Measurements from ENCODE around the gene NDUFB7.
"Not testable (repeated sequence)": the region's sequence is repeated elsewhere in the genome, so short reads cannot be mapped to it uniquely, and the experiment has no call there.

The NDUFB7 gene

DNA sequence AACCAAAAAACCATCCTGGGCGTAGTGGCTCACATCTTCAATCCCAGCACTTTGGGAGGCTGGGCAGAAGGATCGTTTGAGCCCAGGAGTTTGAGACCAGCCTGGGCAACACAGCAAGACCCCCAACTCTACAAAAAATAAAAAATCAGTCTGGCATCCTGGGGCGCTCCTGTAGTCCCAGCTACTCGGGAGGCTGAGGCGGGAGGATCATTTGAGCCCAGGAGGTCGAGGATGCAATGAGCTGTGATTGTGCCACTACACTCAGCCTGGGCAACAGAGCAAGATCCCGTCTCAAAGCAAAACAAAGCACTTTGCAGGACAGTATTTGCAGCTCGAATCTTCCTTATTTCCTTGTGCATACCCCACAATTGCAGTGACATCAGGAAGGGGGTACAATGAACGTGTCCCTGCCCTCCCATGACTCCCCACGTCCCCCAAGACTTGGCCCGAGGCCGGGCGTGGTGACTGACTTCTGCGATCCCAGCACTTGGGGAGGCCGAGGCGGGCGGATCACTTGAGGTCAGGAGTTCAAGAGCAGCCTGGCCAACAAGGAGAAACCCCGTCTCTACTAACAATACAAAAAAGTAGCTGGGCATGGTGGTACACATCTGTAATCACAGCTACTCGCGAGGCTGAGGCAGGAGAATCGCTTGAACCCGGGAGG is 870 bp downstream of the NDUFB7 start:
- no peak for DNase-seq

DNA sequence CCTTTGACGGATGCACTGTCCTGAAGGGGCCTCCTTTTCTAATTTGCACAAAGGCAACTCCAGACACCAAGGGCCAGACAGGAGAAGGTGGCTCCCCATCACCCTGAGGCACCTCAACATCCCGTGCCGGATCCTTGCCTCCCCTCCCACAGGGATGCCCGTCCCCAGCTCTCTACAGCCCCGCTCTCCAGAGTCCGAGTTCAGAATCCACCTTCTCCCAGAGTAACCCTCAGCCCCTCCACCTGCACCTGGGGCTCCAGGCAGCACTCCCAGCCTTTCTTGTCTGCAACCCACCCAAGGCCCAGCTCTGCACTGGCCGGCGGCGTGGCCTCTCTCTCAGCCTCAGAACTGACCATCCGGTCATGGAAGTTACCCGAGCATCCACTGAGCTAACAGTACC is 4.8 kb downstream of the NDUFB7 start:
- no peak for DNase-seq

- DNase-seq: no peak
Measured at GRCh38 chr19:14566712-14567077, 5.2 kb downstream of the NDUFB7 start.

DNA sequence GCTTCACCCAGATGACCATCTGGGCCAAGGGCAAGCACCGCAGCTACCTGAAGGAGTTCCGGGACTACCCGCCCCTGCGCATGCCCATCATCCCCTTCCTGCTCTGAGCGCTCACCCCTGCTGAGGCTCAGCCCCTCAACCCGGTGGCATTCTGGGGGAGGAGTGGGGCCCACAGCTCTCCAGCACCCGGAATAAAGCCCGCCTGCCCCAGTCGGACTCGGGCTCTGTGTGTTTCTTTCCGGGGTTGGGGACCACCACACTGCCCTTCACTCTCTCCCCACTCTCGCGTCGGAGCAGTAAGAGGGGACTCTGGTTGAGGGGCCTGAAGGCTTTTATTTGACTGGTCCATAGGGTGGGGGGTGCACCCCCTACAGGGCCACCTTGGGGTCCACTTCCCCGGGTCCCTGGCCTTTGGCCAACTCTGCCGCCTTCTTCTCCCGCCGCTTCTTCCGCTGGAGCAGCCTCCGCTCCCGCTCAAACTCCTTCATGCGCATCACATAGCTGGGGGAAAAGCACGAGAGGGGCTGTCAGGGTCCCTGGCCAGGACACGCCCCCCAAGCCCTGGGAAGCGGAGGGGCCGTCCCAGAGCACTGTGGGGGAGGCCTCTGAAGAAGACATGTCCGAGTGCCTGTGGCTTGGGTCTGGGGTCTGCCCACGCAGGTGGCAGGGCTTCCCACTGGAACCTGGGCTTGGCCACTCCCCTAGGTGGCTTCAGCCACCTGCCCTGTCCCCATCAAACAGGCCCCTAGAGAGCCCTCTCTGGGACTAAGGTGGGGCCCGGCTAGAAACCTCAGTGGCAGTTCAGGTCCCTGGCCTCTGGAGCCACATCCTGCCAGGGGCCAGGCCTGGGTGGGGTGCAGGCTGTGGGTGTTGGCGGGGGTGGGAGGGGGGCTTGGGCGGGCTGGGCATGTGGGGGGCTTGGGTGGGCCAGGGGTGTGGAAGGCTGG is 5.8 kb downstream of the NDUFB7 start:
- no peak for DNase-seq

DNA sequence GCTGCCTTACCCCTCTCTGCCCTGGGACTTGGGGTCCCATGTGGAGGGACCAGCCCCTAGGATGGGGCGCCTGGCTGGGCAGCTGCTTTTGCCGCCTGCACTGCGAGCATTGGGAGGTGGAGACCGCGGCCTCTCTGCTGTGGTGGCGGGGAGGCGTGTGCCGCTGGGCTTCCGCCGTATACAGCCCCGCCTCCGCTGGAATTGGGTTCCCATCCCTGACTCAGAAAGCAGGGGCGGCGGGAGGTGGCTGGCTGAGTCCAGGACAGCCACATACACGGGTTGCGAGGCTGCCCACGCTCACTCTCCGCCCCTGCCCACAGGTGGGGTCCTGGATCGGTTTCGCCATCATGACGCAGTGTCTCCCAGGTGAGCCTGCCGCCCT is 6.6 kb downstream of the NDUFB7 start:
- no peak for DNase-seq

DNA sequence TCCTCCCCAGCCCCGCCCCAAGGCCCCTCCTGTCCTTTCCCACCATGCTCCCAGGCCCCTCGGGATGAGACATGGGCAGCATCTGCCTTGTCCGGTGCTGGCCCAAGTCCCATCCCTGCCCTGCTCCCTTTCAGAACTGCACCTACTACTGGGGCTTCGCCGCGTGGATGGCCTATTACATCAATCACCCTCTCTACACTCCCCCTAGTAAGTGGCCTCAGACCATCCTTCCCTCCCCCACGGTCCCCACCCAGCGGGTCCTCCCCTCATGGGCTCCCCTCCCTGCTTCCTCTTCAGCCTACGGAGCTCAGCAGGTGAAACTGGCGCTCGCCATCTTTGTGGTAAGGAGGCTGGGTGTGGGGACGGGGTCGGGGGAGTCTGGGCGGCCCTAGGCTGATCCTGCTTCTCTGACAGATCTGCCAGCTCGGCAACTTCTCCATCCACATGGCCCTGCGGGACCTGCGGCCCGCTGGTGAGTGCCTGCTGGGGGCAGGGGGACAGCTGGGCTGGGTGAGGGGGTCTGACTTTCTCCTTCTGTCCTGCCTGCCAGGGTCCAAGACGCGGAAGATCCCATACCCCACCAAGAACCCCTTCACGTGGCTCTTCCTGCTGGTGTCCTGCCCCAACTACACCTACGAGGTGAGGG is 7.1 kb downstream of the NDUFB7 start:
- DNase-seq: not testable (repeated sequence)

GRCh38 chr19:14563989-14564651 is 7.7 kb downstream of the NDUFB7 start:
- peak; percentile 28 for DNase-seq

- DNase-seq: no peak
Measured at GRCh38 chr19:14563590-14563926, 8.3 kb downstream of the NDUFB7 start.

GRCh38 chr19:14562660-14563589 is 8.9 kb downstream of the NDUFB7 start:
- no peak for DNase-seq

DNA sequence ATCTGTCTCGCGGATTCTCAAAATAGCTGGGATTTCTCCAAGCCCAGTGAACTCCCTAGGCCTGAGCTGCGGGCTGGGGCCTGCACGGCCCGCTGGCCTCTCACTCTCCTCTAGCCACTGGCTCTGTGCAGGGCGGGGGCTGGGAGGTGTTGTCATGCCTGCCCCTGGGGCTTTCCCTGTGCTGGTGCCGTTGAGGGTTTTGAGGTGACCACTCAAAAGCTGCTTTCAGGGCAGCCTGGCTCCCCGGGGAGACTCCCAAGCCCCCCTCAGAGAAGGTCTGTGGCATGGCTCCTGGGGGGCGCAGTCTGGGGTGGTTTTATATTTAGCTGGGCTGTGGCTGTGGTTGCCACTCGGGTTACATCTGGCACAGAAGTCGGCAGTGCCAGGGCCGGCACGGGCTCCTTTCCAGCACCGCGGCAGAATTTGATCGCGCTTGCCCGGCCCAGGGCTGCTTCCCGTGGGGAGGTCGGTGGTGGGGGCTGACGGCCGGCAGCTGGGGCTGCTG is 10.0 kb downstream of the NDUFB7 start:
- no peak for DNase-seq

- no peak for DNase-seq
Measured at GRCh38 chr19:14561249-14561648, 10.6 kb downstream of the NDUFB7 start.

DNA sequence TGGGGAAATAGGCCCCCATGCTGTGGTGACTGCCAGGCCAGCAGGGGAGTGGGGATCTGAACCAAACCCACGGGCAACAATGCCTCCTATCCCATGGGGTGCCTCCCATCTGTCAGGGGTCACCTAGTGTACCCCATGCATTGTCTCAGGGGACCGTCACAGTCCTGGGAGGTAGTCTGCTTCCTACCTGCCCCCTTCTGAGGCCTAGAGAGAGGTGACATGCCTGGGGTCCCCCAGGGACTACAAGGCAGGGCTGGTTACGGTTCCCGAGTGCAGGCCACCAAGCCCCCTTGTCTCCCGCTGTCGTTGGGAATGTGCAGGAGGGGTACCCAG is 11.1 kb downstream of the NDUFB7 start:
- DNase-seq: no peak

DNA sequence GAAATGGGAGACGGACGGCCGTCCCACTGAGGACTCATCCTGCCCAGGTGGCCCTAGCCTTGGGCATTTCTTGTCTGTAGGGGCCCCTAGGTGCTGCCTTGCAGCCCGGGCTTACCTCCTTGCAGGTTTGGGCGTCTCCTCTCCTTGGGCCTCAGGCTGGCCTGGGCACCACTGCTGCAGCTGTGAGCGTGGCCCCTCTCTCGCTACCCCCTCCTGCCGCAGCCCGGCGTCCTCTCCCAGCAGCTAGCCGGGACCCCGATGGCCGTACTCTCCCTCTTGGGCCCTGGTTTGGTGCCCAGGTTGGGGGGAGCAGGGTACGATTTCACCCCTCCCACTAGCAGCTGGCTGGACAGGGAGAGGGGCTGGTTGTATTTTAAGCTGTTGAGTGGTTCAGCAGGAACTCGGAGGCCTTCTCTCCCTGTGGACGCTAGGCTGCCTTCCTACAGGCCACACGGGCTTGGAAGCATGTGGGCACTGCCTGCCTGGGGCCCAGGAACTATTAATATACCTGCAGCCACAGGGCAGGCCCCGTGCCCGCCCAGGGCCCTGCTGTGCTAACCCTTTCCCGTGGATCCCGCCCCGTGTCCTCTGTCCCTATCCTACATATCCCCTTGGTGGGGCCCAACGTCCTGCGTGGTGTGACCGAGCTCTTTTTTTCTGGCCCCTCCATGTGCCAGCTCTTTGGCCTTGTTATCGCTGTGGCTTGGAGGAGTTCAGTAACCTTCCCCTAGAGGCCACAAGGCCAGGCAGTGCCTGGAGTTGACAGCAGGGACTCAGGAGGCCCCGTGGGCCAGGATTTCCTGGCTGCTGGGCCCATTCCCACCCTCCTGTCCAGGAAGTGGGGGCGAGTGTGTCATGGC is 11.7 kb downstream of the NDUFB7 start:
- DNase-seq: no peak

DNA sequence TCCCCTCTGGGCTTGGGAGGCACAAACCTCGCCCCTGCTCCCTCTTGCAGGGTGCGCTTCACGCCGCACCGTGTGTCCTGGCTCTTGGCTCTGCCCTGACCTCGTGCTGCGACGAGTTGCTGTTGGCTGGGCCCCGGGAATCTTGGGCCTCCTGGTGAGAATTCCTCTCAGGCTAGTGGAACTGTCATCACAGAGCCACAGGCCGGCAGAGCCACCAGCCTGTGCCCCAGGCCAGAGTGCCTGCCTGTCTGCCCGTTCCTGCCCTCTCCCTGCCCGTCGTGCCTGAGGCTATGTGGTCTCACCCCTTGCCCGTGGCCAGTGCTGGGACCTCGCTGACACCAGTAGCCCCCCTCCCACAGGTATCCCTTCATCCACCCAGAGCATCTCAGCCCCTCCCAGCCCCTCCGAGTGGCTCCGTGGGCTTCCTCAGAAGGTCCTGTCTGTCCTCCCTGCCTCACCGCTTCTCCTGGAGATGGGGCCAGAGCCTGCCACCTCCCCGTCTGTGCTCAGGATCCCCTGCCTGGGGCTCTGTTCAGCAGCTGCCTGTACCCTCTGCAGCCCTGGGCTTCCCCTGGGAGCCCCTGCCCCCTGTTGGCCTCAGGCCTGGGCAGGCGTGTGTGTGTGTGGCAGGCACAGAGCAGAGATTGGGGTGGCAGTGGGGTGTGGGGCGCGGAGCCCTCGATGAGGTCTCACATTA is 13.3 kb downstream of the NDUFB7 start:
- DNase-seq: no peak

DNA sequence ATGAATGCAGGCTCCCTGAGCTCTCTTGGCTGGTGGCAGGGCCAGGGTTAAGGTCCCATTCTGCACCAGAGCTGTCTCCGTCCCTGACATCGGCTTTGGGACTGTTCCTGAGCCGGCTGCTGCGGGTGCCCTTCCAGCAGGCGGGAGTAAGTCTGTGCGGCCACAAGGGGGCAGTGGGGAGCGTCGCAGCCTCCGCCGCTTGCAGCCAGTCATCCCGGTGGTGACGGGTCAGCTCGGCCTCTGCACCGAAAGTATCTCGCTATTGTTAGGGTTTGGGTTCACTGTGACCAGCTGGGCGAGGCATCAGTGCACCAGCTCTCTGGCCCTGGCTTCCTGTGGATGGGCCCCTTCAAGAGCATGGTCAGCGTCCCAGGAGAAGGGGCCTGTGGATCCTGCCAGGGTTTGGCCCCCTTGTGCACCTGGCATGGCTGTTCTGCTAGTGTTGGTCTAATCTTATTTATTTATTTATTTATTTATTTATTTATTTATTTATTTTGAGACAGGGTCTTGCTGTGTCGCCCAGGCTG is 15.1 kb downstream of the NDUFB7 start:
- DNase-seq: peak; percentile 52

DNA sequence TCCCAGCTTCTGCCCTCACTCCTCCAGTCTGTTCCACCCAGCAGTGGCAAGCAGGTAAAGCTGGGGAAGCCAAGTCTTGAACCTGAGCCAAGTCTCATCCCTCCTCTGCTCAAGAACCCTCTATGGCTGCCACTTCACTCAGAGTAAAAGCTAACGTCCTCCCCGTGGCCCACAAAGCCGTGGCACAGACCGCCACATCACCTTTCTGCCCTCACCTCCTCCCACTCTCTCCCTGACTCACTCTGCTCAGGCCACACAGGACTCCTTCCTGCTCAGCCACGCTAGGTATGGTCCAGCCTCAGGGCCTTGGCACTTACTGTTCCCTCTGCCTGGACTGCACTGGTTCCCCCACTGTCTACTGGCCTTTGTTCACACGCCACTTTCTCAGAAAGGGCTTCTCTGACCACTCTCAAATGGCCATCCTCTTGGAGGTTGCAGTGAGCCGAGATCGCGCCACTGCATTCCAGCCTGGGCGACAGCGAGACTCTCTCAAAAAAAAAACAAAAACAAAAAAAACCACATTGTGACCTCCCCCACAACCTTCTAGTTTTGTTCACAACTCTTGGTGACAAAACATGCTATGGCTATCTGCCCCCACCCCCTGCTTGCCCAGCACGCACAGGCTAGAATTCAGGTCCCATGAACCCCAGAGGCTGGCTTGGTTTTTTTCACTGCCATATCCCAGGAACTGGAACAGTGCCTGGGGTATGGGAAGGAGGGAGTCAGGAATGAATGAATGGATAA is 15.8 kb downstream of the NDUFB7 start:
- no peak for DNase-seq

DNA sequence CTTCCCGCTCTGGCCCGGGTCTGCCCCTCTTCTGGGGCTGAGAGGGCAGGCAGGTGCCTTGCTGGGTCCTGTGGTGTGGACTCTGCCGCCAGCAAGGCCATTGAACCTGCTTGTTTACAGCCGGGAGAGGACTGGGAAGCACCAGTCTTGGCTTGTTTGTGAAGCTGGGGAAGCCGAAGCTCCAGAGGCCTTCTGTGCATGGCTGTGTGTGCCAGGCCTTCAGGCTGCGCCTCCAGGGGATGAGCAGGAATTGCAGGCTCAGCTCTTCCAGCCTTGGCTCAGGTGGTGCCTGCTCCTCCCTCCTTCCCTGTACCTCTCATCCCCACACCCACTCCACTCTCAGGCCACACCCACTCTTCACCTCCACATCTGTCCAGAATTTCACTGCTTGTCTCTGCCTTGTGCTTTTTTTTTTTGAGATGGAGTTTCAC is 17.5 kb downstream of the NDUFB7 start:
- no peak for DNase-seq

DNA sequence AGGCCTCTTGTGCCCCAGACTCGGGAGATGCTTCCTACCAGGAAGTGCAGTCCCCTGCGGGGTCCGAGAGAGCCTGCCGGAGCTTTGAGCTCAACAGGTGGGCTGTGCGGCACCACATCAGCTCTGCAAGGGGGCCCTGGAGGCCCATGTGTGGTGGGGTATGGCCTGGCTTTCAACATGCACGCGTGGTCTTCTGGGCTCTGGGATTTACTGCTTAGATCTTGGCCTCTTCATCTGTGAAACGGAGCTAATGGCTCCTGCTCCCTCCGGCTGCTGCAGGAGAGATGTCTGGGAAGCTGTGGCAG is 18.0 kb downstream of the NDUFB7 start:
- DNase-seq: no peak
